HT1080 (cell line): ENCODE measurements around the gene RNF149. TPM values are rescaled to one million over a fixed set of nuclear protein-coding genes. Genes with fewer than 3 reads are reported as not detected.

ENCODE experiments used
- DNase-seq: peaks from one replicate; pipeline ENCODE4 v3.0.0-alpha.2; 2015; ENCODE audit warnings: low read depth
- total RNA-seq: library from RNA; depleted of rRNA; stranded (reverse); fragments of >200 nt; shearing (Covaris generic); gene quantifications from 2 replicates; pipeline ENCODE4 v1.2.3, GENCODE V29; 2014

Gene RNF149
- total RNA-seq, 1 experiment from 2014 or later = 66.0 TPM

DNA sequence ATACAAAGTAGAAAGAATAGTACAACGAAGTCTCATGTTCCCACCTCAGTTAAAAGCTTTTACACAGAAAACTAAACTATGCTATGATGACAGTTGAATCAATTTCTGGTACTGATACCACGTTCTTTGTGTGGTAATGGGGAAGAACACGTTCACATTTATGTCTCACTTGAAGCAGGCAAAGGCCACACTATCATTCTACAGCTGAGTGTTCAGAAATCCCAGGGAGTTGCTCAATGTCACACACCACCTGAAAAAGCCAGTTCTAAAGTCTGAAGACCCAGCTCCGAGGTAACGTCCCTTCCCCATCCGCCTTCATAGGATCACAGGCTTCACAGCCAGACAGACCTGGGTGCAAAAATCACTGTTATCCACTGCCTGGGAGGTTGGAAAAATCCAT lies 8.9 kb downstream of the RNF149 start:
- no peak for DNase-seq

DNA sequence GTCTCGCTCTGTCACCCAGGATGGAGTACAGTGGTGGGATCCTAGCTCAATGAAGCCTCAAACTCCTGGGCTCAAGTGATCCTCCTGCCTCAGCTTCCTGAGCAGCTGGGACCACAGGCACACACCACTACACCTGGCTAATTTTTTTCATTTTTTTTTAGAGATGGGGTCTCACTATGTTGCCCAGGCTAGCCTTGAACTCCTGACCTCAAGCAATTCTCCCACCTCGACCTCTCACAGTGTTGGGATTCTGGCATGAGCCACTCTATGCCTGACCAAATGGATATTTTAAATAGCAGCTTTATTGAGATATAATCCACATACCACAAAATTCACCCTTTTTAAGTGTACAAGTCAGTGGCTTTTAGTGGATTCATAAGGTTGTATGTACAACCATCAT lies 11.1 kb downstream of the RNF149 start:
- no peak for DNase-seq

DNA sequence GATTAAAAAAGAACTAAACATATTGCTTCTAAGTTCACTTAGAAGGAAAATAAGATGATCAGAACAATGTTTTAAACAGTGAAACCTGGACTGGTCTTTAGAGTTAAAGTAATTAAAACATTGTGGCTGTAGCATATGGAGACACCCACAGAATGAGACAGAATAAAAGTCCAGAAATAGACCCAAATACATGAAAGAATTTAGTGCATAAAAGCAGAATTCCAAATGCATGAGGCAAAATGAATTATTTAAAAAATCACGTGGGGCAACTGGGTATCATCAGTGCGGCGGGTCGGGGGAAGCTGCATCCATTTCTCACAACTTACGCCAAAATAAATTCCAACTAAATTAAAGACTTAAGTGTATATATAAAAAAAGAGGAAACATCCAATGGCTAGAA lies 12.1 kb downstream of the RNF149 start:
- DNase-seq = no peak

DNA sequence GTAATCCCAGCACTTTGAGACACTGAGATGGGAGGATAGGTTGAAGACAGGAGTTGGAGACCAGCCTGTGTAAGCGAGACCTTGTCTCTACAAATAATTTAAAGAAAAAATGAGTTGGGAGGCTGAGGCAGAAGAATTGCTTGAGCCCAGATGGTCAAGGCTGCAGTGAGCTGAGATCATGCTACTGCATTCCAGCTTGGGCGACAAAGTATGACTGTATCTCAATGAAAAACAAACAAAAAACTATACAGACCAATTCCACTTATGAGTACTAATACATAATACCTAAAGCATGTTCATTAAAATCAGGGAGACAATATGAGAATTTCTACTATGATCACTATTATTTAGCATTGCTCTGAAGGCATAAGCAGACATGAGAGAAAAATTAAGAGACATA lies 12.6 kb downstream of the RNF149 start:
- peak; percentile 20 for DNase-seq

DNA sequence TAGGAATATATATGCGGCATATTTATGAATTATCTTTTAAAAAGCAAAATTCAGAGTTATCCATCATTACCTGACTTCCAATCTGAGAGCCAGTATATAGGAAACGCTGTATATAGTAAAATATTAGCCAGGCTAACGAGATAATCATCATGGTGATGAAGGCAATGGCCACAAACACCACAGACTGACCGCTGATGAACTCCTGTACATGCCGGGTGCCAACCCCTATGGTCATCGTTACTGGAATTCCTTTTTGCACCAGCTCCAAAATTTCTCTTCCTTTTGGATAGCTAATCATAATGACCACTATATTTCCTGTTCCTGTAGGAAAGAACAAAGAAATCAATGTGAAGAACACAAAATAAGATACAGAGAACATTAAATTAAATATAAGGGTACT lies 13.6 kb downstream of the RNF149 start:
- no peak for DNase-seq

DNA sequence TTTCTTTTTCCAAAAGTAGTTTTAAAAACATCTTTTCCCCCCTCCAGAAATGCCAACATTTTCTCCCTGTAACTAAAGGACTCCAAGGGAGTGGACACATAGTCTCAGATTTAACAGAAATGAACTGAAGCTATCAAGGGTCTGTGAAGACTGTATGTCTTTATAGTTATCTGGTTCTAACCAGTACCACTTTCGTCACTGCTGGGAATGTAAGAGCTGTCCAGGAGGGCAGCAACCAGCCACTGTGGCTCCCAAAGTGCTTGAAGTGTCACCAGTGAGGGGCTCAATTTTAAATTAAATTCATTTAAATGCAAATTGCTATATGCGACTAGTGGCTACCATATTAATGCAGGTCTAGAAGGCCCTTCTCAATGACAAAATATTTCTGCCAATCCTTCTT lies 15.0 kb downstream of the RNF149 start:
- no peak for DNase-seq

DNA sequence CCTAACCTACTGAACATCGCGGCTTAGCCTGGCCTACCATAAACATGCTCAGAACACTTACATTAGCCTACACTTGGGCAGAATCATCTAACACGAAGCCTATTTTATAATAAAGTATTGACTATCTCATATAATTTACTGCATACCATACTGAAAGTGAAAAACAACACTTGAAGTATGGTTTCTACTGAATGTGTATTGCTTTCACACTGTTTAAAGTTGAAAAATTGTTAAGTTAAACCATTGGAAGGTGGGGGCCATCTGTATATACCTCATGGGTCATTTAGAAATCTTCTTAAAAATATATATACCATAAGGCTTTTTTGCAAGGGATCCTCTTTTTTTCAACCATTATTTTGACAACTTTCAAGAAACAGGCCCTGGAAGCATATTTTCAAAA lies 16.5 kb downstream of the RNF149 start:
- DNase-seq = no peak

DNA sequence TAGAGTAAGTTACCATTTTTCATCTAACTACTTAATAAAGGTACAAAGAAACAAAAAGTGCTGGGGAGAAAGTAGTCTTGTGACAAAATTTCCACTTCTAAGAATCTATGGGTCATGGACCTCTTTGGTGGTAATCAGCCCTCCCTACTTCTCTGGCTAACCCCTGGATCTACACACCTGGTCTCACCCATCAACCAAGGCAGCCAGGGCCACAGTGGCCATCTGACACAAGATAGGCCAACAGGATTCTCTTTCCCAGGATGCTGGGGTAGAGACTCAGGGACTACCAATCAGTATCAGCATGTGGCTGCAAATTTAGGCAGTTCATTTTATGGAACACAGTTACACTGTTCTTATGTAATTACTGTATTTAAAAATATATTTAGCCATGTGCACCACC lies 17.8 kb downstream of the RNF149 start:
- no peak for DNase-seq

DNA sequence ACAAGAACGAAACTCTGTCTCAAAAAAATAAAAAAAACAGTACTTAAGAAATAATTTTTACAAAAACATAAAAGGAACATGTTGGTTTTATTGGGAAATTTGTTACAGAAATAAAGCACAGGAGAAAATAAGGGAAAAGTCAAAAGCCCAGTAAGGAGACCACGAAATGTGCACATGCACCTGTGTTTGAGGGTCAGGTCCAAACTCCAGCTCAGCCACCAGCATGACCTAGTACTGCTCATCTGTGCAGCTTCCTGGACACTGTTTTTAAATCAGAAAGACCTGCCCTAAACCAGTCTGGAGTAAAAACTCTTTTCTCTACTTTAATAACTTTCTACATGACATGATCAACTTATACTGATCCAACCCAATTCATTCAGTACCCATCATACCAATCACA lies 21.2 kb downstream of the RNF149 start:
- no peak for DNase-seq

DNA sequence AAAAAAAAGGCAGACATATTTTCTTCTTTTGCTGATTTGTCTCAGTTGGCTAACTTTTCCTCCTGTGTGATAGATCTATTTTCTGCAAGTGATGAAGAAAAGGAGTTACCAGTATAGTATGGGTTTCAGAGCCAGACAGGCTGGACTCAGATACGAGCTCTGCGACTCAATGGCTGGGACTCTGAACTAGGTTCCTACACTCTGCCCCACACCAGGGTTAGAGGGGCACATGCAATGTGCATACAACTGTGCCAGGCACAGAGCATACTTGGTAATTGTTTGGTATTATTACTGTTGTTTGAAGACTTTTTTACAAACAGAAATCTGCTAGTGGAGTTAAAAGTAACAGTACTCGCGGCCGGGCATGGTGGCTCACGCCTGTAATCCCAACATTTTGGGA lies 21.8 kb downstream of the RNF149 start:
- DNase-seq = no peak

DNA sequence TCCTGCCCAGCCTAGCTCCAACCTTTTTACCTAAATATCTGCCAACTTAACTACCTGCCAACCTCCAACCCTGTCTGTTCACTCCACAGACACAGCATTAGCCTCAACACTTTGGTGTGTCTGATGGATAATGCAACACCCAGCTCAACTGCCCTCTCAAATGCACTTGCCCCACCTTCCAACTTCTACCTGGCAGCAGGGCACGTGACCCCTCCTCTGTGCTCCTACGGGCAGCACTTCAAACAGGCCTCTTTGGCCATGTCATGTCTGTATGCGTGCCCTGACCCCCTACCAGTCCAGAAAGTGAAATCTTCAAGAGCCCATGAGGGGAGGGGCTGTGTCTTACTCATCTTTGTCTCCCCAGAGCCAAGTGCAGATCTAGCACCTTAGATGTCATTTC lies 25.5 kb downstream of the RNF149 start:
- no peak for DNase-seq

DNA sequence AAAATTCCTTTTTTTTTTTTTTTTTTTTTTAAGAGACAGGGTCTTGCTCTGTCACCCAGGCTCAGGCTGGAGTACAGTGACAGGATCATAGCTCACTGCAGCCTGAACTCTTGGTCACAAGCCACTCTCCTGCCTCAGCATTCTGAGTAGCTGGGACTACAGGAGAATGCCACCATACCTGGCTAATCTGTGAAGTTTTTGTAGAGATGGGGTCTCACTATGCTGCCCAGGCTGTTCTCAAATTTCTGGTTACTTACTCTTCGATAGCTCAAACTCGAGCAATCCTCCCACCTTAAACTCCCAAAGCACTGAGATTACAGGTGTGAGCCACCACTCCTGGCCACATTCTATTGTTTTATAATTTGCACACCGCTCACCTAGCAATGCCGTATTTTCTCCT lies 27.0 kb downstream of the RNF149 start:
- no peak for DNase-seq

DNA sequence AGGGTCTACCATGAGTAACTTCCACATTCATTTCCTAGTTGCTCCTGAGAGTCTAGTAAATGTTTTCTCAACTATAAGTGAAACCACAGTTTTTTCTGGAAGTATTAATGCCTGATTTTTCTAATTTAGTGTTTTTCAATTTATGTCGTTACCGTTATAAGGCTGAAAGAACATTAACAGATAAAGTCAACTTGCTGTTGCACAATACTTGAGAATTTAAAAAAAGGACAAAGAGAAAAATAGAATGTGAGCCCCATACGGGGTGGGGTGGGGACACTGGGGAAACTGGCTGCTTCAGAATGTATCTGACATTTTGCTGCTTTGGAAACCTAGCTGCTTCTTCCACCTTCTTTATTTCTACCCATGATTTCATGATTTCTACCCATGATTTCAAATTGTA lies 29.6 kb downstream of the RNF149 start:
- DNase-seq = no peak

DNA sequence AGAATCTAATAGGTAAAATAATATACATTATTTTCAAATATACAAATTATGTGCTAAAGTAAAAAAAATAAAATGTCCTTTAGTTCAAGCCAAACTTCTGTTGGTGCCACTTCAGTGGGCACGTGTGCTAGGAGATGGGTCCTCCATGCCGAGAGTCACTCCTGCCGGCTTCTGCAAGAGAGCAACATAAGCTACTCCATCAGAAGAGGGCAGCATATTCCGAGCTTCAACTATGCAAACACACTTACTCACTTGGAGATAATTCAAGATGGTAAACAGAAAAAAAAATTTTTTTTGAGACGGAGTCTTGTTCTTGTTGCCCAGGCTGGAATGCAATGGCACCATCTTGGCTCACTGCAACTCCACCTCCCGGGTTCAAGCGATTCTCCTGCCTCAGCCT lies 31.4 kb downstream of the RNF149 start:
- DNase-seq = no peak

DNA sequence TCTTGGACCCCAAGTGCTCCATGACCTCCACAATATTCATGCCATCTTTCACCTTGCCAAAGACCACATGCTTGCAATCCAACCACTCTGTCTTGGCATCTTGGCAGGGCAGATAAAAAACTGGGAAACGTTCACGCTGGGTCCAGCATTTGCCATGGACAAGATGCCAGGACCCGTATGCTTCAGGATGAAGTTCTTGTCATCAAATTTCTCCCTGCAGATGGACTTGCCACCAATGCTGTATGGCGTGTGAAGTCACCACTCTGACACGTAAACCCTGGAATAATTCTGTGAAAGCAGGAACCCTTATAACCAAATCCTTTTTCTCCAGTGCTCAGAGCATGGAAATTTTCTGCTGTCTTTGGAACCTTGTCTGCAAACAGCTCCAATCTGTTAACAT lies 34.4 kb downstream of the RNF149 start:
- DNase-seq = no peak

DNA sequence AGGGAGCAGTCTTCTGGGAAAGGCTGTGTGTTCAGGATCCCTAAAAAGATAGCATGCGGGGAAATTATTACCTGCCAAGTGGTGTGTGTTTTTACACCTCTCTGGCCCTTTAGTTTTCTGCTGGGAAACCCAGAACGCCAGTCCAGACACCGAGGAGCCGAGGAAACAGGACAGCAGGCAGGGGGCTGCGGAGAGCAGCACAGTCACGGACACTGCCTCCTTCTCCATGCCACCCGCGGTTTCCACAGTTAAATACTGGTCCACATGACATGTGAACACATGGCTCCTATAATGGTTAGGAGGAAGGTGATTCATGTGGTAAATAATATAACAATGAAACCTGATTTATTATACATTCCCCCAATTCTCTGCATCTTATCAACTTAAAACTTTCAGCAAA lies 35.4 kb downstream of the RNF149 start:
- DNase-seq = no peak

DNA sequence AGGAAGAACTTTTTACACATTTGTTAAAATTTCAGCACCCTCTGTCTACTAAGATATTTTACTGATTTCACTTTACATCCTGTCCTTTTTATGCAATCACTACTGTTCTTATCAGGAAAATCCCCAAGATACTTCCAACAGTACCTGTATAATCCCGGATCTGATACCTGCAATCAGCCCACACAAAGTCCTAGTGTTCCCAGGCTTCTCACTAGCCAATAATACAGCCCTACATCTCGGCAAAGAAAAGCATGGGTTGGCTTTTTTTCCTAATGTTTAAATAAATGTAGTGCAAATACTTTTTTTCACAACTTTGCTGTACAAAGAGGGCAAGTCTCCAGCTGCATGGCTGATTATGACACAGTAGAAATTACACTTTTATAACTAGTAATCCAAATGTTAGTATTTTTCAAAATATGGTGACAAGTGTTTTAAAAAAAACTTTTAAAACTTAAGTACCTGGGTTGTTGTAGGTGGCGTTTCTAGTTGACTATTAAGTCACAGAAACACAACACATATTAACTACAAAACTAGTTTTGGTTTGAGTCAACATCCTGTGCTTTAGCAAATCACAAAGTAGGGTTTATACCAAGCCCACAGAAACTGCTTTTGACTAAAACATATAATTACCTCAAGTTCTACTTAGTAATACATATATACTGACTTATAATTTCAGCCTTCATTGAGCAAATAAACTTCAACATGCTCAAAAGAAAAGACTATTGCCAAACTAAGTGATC lies 36.3 kb downstream of the RNF149 start:
- DNase-seq = no peak

DNA sequence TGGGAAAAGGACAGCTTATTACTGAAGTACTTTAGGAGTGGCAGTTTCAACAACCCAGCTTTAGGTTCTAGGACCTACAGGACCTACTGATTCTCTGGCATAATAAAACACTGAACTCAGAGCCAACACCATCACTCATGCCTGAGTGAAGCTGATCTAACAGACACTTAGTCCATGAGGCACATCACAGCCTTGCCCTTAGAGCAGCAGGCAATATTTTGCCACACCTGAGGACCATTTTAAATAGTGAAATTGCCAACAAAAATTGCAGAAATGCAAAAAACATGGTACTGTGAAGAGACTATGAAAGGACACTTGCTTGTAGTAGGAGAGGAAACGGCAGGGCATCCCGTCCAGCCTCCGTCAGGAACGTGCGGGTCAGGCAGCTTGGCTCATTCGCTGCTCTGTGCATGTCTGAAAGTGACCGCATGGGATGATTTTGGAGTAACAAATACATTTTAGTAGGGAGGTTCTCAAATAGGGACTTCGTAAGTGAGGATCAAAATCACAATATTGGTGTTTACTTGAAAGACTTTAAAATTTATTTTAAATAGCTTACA lies 37.7 kb downstream of the RNF149 start:
- no peak for DNase-seq

DNA sequence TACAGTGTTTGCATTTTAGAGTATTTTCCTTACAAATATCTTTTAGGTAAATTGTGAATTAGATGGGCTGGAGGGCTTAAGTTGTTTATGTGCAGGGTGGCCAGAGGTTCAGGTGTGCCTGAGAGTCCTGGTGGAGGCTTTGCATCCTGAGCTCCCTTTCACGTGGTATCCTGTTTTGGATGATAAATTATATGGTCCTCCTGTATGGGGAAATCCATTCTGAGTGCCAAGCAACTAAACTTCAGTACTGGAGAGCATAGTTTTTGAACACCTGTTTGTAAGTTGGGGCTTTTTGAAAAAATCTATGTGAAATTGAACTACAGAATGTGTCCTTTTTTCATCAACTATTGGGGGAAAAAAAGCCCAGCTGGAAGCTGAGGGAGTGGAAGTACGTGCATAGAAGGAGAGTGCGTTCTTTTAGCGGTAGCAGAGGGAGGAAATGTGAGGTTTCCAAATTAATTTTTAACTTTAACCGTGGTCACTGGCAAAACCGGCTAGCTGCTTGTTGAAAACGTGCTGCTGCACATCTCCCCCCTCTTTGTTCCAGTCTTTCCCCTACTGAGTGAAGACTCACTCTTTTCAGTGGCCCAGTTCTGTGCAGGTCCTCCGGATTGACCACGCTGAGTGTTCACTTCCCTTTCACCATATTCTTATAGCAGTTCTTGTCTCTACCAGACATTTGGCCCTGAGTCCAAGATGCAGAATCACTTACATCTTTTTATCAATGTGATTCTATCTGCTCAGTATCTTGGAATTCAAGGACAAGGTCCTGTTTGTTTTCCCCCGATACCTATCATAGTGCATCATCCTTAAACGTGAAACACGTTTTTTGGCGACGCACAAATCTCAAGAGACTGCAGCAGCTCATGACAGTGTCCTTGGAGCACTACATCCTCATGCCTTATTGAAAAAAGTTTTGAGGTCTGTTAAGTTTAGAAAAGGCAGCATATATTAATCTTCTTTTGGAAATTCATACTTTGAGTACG lies 40.5 kb downstream of the RNF149 start:
- DNase-seq = no peak

DNA sequence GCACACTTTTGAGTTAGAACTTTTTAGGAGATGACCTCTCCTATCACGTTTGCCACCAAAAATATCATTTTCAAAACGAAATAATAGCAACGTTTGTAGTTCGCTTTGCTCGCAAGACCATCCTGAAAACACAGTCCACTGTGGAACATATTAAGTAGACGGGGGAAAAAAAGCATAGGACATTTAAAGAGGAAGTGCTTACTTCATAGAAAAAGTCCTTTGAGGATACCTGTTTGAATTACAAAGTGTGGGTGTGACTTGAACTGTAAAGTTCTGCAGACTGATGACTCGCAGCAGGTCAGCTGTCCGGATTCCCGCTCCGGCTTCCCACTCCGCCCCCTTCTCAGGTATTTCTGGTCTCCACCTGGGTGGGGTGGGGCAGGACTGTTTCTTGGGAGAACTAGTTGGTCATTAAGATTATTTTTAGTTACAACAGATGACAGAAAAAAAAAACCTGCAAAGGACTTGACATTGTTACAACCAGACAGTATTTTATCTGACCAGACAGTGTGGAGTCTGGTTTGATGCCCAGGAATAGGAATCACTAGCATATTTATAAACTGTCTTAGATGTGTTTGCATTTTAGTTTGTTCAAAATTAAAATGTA lies 42.5 kb downstream of the RNF149 start:
- DNase-seq = no peak

DNA sequence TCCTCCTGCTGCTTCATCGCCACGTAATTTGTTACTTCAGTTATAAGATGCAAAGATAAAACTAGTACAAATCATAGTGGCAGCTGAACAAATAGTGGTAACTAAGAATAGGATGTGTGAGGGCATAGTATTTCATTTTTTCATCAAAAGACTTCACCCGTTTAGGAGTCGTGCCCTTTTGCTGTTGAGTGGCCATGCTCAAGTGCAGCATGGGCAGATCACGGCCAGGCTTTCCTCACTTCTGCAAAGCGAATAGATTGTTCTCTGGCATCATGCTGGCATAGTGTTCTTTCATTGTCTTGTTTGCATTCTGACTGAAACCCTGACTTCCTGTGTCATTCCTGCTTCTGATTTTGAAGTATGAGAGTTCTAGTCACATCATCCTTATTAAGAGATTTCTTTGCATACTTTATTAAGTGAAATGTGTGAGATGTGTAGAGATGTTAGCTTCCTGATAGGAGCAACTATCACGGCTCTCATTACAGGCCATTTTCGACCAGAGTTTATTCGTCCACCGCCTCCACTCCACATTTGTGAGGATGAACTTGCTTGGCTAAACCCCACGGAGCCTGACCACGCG lies 44.1 kb downstream of the RNF149 start:
- no peak for DNase-seq

DNA sequence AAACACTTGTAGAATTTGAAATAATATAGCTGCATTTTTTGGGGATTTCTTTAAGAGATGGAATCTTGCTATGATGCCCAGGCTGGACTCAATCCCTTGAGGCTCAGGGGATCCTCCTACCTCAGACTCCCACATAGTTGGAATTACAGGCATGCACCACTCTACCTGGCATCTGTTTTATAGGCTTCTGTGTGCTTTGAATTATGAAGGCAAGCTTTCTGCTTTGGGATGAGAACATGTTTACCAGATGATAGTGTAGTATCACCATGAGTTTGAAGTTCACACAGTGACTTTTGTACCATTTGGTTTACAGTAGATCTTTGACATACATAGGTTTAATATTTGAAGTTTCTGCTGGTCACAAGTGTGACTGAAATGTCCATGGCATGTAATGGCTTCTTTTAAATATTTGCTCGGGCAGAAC lies 45.1 kb downstream of the RNF149 start:
- DNase-seq = no peak
